ENCODE measurements around the gene IQGAP2. TPM values are rescaled to one million over a fixed set of nuclear protein-coding genes. Genes with fewer than 3 reads are reported as not detected.

The IQGAP2 gene
- polyA plus RNA-seq, 1 experiment = 0.63 TPM

GRCh38 chr5:76475936-76476335 lies 72.9 kb downstream of the IQGAP2 start:
- CTCF ChIA-PET = no interaction called here
- peaks cover 2% of the 10 kb centered on the region for H3K27me3 ChIP-seq (ENCODE audit: control insufficient read depth, insufficient read depth, low read length)
- POLR2A ChIA-PET = no interaction called here
- no peak overlapping the region for H3K27ac ChIP-seq (ENCODE audit: low read depth, low read length)
- no peak for TF ChIP-seq CTCF (IDR thresholded peaks at IDR 0.05; ENCODE audit: low read depth, low read length)
- no peak for DNase-seq (ENCODE audit: low read depth, low spot score)
- H3K9me3 ChIP-seq (ENCODE audit: control insufficient read depth, insufficient read depth, low read length) = no peaks in the 10 kb centered on the region
- H3K4me3 ChIP-seq (ENCODE audit: low read depth, low read length) = no peak overlapping the region

DNA sequence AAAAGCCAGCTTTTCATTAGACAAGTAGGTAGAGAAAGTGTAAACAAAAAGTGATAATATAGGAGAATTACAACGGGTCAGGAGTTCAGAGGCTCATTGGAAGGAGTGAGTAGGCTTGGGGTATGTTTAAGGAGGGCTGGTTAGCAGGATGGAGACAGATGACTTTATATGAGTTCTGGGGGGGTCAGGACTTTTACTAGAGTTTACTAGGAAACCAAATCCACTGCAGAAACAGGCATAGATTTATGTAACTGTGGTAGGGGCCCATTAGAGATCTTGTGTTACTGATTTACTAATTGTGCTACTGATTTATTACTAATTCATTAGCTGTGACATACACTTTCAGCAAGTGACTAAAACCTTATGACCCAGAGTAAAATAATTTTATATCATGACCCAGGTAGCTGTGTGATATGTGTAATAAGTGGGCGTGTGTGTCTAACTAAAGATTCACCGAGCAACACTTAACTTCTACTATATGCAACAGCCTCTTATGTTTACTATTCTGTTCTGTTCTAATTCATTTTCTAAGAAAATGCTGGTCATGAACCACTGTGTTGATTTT lies 73.5 kb downstream of the IQGAP2 start:
- CTCF ChIA-PET = no interaction called here
- H3K4me3 ChIP-seq (ENCODE audit: low read depth, low read length) = no peak overlapping the region
- no peak for DNase-seq (ENCODE audit: low read depth, low spot score)
- H3K27ac ChIP-seq (ENCODE audit: low read depth, low read length) = no peak overlapping the region
- POLR2A ChIA-PET = no interaction called here
- no peaks in the 10 kb centered on the region for H3K9me3 ChIP-seq (ENCODE audit: control insufficient read depth, insufficient read depth, low read length)
- peaks cover 2% of the 10 kb centered on the region for H3K27me3 ChIP-seq (ENCODE audit: control insufficient read depth, insufficient read depth, low read length)
- no peak for TF ChIP-seq CTCF (IDR thresholded peaks at IDR 0.05; ENCODE audit: low read depth, low read length)

GRCh38 chr5:76477061-76477460 lies 74.0 kb downstream of the IQGAP2 start:
- H3K27ac ChIP-seq (ENCODE audit: low read depth, low read length) = no peak overlapping the region
- no peak for DNase-seq (ENCODE audit: low read depth, low spot score)
- no peak for TF ChIP-seq CTCF (IDR thresholded peaks at IDR 0.05; ENCODE audit: low read depth, low read length)
- H3K4me3 ChIP-seq (ENCODE audit: low read depth, low read length) = no peak overlapping the region
- no peaks in the 10 kb centered on the region for H3K9me3 ChIP-seq (ENCODE audit: control insufficient read depth, insufficient read depth, low read length)
- ChIA-PET POLR2A (no interaction called here), CTCF (no interaction called here)
- H3K27me3 ChIP-seq (ENCODE audit: control insufficient read depth, insufficient read depth, low read length) = peaks cover 2% of the 10 kb centered on the region

- no peak for DNase-seq (ENCODE audit: low read depth, low spot score)
- Histone ChIP-seq H3K4me3 (ENCODE audit: low read depth, low read length) (no peak overlapping the region), H3K27me3 (ENCODE audit: control insufficient read depth, insufficient read depth, low read length) (peaks cover 2% of the 10 kb centered on the region), H3K27ac (ENCODE audit: low read depth, low read length) (no peak overlapping the region), H3K9me3 (ENCODE audit: control insufficient read depth, insufficient read depth, low read length) (no peaks in the 10 kb centered on the region)
- no peak for TF ChIP-seq CTCF (IDR thresholded peaks at IDR 0.05; ENCODE audit: low read depth, low read length)
- POLR2A ChIA-PET = no interaction called here
- CTCF ChIA-PET = no interaction called here
Observed at GRCh38 chr5:76477571-76477970, 74.5 kb downstream of the IQGAP2 start.

DNA sequence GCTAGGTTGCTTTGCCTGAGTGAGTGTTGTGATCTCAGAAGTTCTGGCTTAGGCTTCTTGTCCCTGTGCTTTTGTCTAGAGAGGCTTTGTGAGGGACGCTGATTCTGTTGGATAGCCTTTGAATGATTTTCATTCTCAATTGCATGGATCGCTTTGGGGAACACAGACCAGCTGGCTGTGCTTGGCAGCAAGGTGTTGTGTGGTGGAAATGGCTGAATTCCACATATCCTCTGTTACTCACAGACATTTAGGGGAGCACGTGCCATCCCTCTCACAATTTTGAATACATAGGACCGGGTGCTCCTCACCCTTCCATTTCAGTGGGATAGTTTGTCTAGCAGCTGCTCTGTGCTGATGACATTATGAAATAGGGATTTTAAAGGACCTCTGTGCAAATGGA lies 76.2 kb downstream of the IQGAP2 start:
- Histone ChIP-seq H3K4me3 (ENCODE audit: low read depth, low read length) (no peak overlapping the region), H3K27ac (ENCODE audit: low read depth, low read length) (no peak overlapping the region), H3K27me3 (ENCODE audit: control insufficient read depth, insufficient read depth, low read length) (peaks cover 2% of the 10 kb centered on the region), H3K9me3 (ENCODE audit: control insufficient read depth, insufficient read depth, low read length) (no peaks in the 10 kb centered on the region)
- no peak for DNase-seq (ENCODE audit: low read depth, low spot score)
- ChIA-PET CTCF (no interaction called here), POLR2A (no interaction called here)
- no peak for TF ChIP-seq CTCF (IDR thresholded peaks at IDR 0.05; ENCODE audit: low read depth, low read length)
